HG03520 (cell line): Measurements from ENCODE around the gene PAK1.
"Not testable (repeated sequence)": the region's sequence is repeated elsewhere in the genome, so short reads cannot be mapped to it uniquely, and the experiment has no call there.

ENCODE experiments used
- ATAC-seq: cut with Tn5 transposase; IDR thresholded peaks from one replicate; pipeline ENCODE4 v1.9.1; 2021; ENCODE audit warnings: mild to moderate bottlenecking, moderate library complexity; ENCODE audit not compliant: unreplicated experiment

The PAK1 gene

GRCh38 chr11:77473801-77474683, at the start of gene PAK1:
TSS of gene PAK1 (minus strand) at chr11:77474094. CDS start at chr11:77392520, 81,574 bp downstream.
- peak; percentile 59 for ATAC-seq

GRCh38 chr11:77522215-77522614, 48.3 kb upstream of the PAK1 start:
- no peak for ATAC-seq

- ATAC-seq: no peak
Measured at GRCh38 chr11:77519847-77520246, 46.0 kb upstream of the PAK1 start.

- no peak for ATAC-seq
Measured at GRCh38 chr11:77518471-77518870, 44.6 kb upstream of the PAK1 start.

GRCh38 chr11:77517753-77518152, 43.9 kb upstream of the PAK1 start:
- no peak for ATAC-seq

GRCh38 chr11:77517226-77517625, 43.3 kb upstream of the PAK1 start:
- ATAC-seq: no peak

- ATAC-seq: no peak
Measured at GRCh38 chr11:77515483-77515882, 41.6 kb upstream of the PAK1 start.

- ATAC-seq: no peak
Measured at GRCh38 chr11:77515063-77515462, 41.2 kb upstream of the PAK1 start.

- ATAC-seq: no peak
Measured at GRCh38 chr11:77512092-77512491, 38.2 kb upstream of the PAK1 start.

- no peak for ATAC-seq
Measured at GRCh38 chr11:77510851-77511250, 37.0 kb upstream of the PAK1 start.

- ATAC-seq: no peak
Measured at GRCh38 chr11:77510095-77510494, 36.2 kb upstream of the PAK1 start.

- ATAC-seq: no peak
Measured at GRCh38 chr11:77508019-77508418, 34.1 kb upstream of the PAK1 start.

GRCh38 chr11:77506857-77507256, 33.0 kb upstream of the PAK1 start:
- no peak for ATAC-seq

- ATAC-seq: no peak
Measured at GRCh38 chr11:77505956-77506355, 32.1 kb upstream of the PAK1 start.

GRCh38 chr11:77503006-77503405, 29.1 kb upstream of the PAK1 start:
- no peak for ATAC-seq

- no peak for ATAC-seq
Measured at GRCh38 chr11:77502346-77502905, 28.5 kb upstream of the PAK1 start.

- ATAC-seq: no peak
Measured at GRCh38 chr11:77501758-77502157, 27.9 kb upstream of the PAK1 start.

- no peak for ATAC-seq
Measured at GRCh38 chr11:77497368-77497767, 23.5 kb upstream of the PAK1 start.

GRCh38 chr11:77495526-77495925, 21.6 kb upstream of the PAK1 start:
- ATAC-seq: no peak

GRCh38 chr11:77490035-77490434, 16.1 kb upstream of the PAK1 start:
- ATAC-seq: not testable (repeated sequence)

GRCh38 chr11:77487790-77488189, 13.9 kb upstream of the PAK1 start:
- ATAC-seq: no peak

- ATAC-seq: no peak
Measured at GRCh38 chr11:77479746-77480352, 6.0 kb upstream of the PAK1 start.
